Neural cell (in vitro differentiated cells): ENCODE results near the gene ABCC5. TPM values are rescaled to one million over a fixed set of nuclear protein-coding genes. Genes with fewer than 3 reads are reported as not detected.

Experiments used
- H2AFZ ChIP-seq: fragments of 200-600, 300-800 bp; sonication (generic), shearing (Covaris generic); 2 replicates; pipeline ENCODE4 v1.6.0; 2014; ENCODE audit warnings: low read depth, mild to moderate bottlenecking, antibody characterized with exemption, low read length, moderate library complexity
- H3F3A ChIP-seq: fragments of 200-600 bp; shearing (Covaris generic); 2 replicates; pipeline ENCODE4 v1.6.1; 2016; ENCODE audit warnings: mild to moderate bottlenecking, moderate library complexity, mixed read lengths, antibody characterized with exemption, low read length; ENCODE audit not compliant: insufficient read depth, poor library complexity, severe bottlenecking
- H3K27ac ChIP-seq: fragments of 200-600, 300-800 bp; sonication (generic), shearing (Covaris generic); 2 replicates; pipeline ENCODE4 v1.5.1; 2014; ENCODE audit warnings: mild to moderate bottlenecking, low read length, moderate library complexity
- H3K27me3 ChIP-seq: fragments of 300-800, 200-600 bp; sonication (generic), shearing (Covaris generic); 2 replicates; pipeline ENCODE4 v1.6.0; 2014; ENCODE audit warnings: mild to moderate bottlenecking, low read depth, low read length, moderate library complexity; ENCODE audit not compliant: insufficient read depth
- H3K36me3 ChIP-seq: fragments of 300-800, 200-600 bp; sonication (generic), shearing (Covaris generic); 2 replicates; pipeline ENCODE4 v1.5.1; 2014; ENCODE audit warnings: mild to moderate bottlenecking, antibody characterized with exemption, low read length, moderate library complexity; ENCODE audit not compliant: insufficient read depth
- H3K4me2 ChIP-seq: fragments of 300-800, 200-600 bp; sonication (generic), shearing (Covaris generic); 2 replicates; pipeline ENCODE4 v1.6.0; 2014; ENCODE audit warnings: mild to moderate bottlenecking, low read length
- H3K4me3 ChIP-seq: fragments of 300-800, 200-600 bp; sonication (generic), shearing (Covaris generic); 2 replicates; pipeline ENCODE4 v1.5.1; 2014; ENCODE audit warnings: mild to moderate bottlenecking, low read length, moderate library complexity
- H3K79me2 ChIP-seq: fragments of 200-600 bp; shearing (Covaris generic); replicated peaks from 2 replicates; pipeline ENCODE4 v1.6.0; 2014; ENCODE audit warnings: mild to moderate bottlenecking, low read length, moderate library complexity; ENCODE audit not compliant: insufficient read depth
- H3K9ac ChIP-seq: fragments of 300-800, 200-600 bp; sonication (generic), shearing (Covaris generic); 2 replicates; pipeline ENCODE4 v1.6.1; 2016; ENCODE audit warnings: mild to moderate bottlenecking, low read length, mixed read lengths
- H3K9me2 ChIP-seq: fragments of 200-600 bp; shearing (Covaris generic); 2 replicates; pipeline ENCODE4 v1.6.1; 2016; ENCODE audit warnings: mild to moderate bottlenecking, low read length, mixed read lengths; ENCODE audit not compliant: insufficient read depth
- H3K9me3 ChIP-seq: fragments of 200-600, 300-800 bp; sonication (generic), shearing (Covaris generic); 2 replicates; pipeline ENCODE4 v1.6.1; 2016; ENCODE audit warnings: mild to moderate bottlenecking, mixed run types, low read length, moderate library complexity, mixed read lengths
- H4K20me1 ChIP-seq: fragments of 200-600 bp; shearing (Covaris generic); 2 replicates; pipeline ENCODE4 v1.6.1; 2016; ENCODE audit warnings: mild to moderate bottlenecking, mixed run types; ENCODE audit not compliant: insufficient read depth
- CTCF ChIP-seq: fragments of 450-650 bp; IDR thresholded peaks from 2 replicates; pipeline ENCODE4 v1.5.1; 2014; ENCODE audit warnings: antibody characterized with exemption, mild to moderate bottlenecking, moderate library complexity; ENCODE audit not compliant: poor library complexity, severe bottlenecking
- EP300 ChIP-seq: fragments of 450-650 bp; conservative IDR thresholded peaks from 2 replicates; pipeline ENCODE4 v1.6.1; 2014; ENCODE audit warnings: antibody characterized with exemption, mild to moderate bottlenecking, moderate library complexity; ENCODE audit not compliant: poor library complexity, severe bottlenecking
- EZH2 ChIP-seq: fragments of 200-600, 300-800 bp; shearing (Covaris generic), sonication (generic); IDR thresholded peaks from 2 replicates; pipeline ENCODE4 v1.6.1; 2014; ENCODE audit warnings: antibody characterized with exemption, low read length, borderline replicate concordance, mild to moderate bottlenecking; ENCODE audit not compliant: insufficient read depth, poor library complexity, severe bottlenecking
- MXI1 ChIP-seq: fragments of 450-650 bp; conservative IDR thresholded peaks from 2 replicates; pipeline ENCODE4 v1.6.1; 2014; ENCODE audit warnings: antibody characterized with exemption, mild to moderate bottlenecking; ENCODE audit not compliant: poor library complexity, severe bottlenecking
- POLR2AphosphoS5 ChIP-seq: IDR thresholded peaks from 2 replicates; pipeline ENCODE4 v1.6.1; 2012
- RAD21 ChIP-seq: fragments of 450-650 bp; conservative IDR thresholded peaks from 2 replicates; pipeline ENCODE4 v1.6.1; 2014; ENCODE audit warnings: antibody characterized with exemption, mild to moderate bottlenecking, moderate library complexity
- REST ChIP-seq: IDR thresholded peaks from 2 replicates; pipeline ENCODE4 v1.6.1; 2012; ENCODE audit warnings: borderline replicate concordance
- SMC3 ChIP-seq: fragments of 450-650 bp; conservative IDR thresholded peaks from 2 replicates; pipeline ENCODE4 v1.6.1; 2014; ENCODE audit warnings: antibody characterized with exemption, mild to moderate bottlenecking, moderate library complexity; ENCODE audit not compliant: poor library complexity
- TAF1 ChIP-seq: IDR thresholded peaks from 2 replicates; pipeline ENCODE4 v1.6.1; 2012; ENCODE audit warnings: low read depth
- polyA plus RNA-seq: library from polyadenylated mRNA; depleted of rRNA; stranded (reverse); fragments of >200 nt; gene quantifications from 2 replicates; pipeline ENCODE4 v1.2.3, GENCODE V29; 2014

The ABCC5 gene
- polyA plus RNA-seq, 1 donor from 2014 or later, result 227 TPM

- H3K9me3 ChIP-seq, result no peaks in the 10 kb centered on the region
- no peak overlapping the region for H3K4me2 ChIP-seq
- TF ChIP-seq RAD21, result no peak
- no peak for TF ChIP-seq POLR2AphosphoS5
- TF ChIP-seq EP300, result no peak
- no peak overlapping the region for H3K27ac ChIP-seq
- no peak overlapping the region for H3K4me3 ChIP-seq
- no peaks in the 10 kb centered on the region for H3K9me2 ChIP-seq
- H3K27me3 ChIP-seq, result no peaks in the 10 kb centered on the region
- H3K79me2 ChIP-seq, result no peaks in the 10 kb centered on the region
- no peaks in the 10 kb centered on the region for H3K36me3 ChIP-seq
- H3K9ac ChIP-seq, result no peak overlapping the region
- H2AFZ ChIP-seq, result no peak overlapping the region
- no peaks in the 10 kb centered on the region for H4K20me1 ChIP-seq
- no peaks in the 10 kb centered on the region for H3F3A ChIP-seq
These were observed 90.6 kb downstream of the ABCC5 start for GRCh38 chr3:183927059-183927458.

- H4K20me1 ChIP-seq, result no peaks in the 10 kb centered on the region
- no peak overlapping the region for H3K27ac ChIP-seq
- H3K9me3 ChIP-seq, result no peaks in the 10 kb centered on the region
- no peaks in the 10 kb centered on the region for H3K9me2 ChIP-seq
- no peaks in the 10 kb centered on the region for H3F3A ChIP-seq
- H2AFZ ChIP-seq, result no peak overlapping the region
- no peak overlapping the region for H3K4me3 ChIP-seq
- no peaks in the 10 kb centered on the region for H3K27me3 ChIP-seq
- H3K9ac ChIP-seq, result no peak overlapping the region
- TF ChIP-seq RAD21 (no peak), MXI1 (no peak), REST (no peak), EP300 (no peak), SMC3 (no peak), POLR2AphosphoS5 (no peak)
- H3K4me2 ChIP-seq, result no peak overlapping the region
- H3K36me3 ChIP-seq, result peaks cover 3% of the 10 kb centered on the region
- no peaks in the 10 kb centered on the region for H3K79me2 ChIP-seq
These were observed 92.7 kb downstream of the ABCC5 start for GRCh38 chr3:183924956-183925355.

- Histone ChIP-seq H3K9me2 (no peaks in the 10 kb centered on the region), H3K36me3 (peaks cover 7% of the 10 kb centered on the region), H4K20me1 (no peaks in the 10 kb centered on the region), H3K4me2 (no peak overlapping the region), H2AFZ (no peak overlapping the region), H3K9ac (no peak overlapping the region), H3K27me3 (no peaks in the 10 kb centered on the region), H3K4me3 (no peak overlapping the region), H3K9me3 (no peaks in the 10 kb centered on the region), H3F3A (no peaks in the 10 kb centered on the region), H3K79me2 (no peaks in the 10 kb centered on the region), H3K27ac (no peak overlapping the region)
- TF ChIP-seq REST (no peak), CTCF (no peak), MXI1 (no peak), TAF1 (no peak), EZH2 (no peak), POLR2AphosphoS5 (no peak), SMC3 (no peak), EP300 (no peak), RAD21 (no peak)
These were observed 93.1 kb downstream of the ABCC5 start for GRCh38 chr3:183924543-183924942.
